Bone marrow (tissue), 2 donors: Measurements from ENCODE around the gene AGTRAP.

Source experiments
- DNase-seq, 2 donors: peaks; one replicate each; lab custom pipeline; 2025; lab: John Stamatoyannopoulos, UW

The AGTRAP gene

GRCh38 chr1:11735854-11736745 lies at the start of gene AGTRAP:
Gene AGTRAP (plus strand): TSS chr1:11736136. CDS start chr1:11736209, 73 bp downstream.
- peak; percentile 41 to 90 for DNase-seq

- no peak for DNase-seq
Measured at GRCh38 chr1:11688506-11688905, 47.4 kb upstream of the AGTRAP start.

- DNase-seq: no peak
Measured at GRCh38 chr1:11690397-11691301, 45.3 kb upstream of the AGTRAP start.

GRCh38 chr1:11691302-11691914 lies 44.5 kb upstream of the AGTRAP start, which contains the start of gene DRAXIN:
Gene DRAXIN (plus strand): TSS chr1:11691710. CDS start chr1:11706259, 14,549 bp downstream.
- no peak for DNase-seq

GRCh38 chr1:11691928-11692711 lies 43.8 kb upstream of the AGTRAP start:
- DNase-seq: no peak

- DNase-seq: peak; percentile 40 to 71
Measured at GRCh38 chr1:11693024-11693590, 42.8 kb upstream of the AGTRAP start.

GRCh38 chr1:11693917-11694316 lies 42.0 kb upstream of the AGTRAP start:
- no peak for DNase-seq

GRCh38 chr1:11695861-11696260 lies 40.1 kb upstream of the AGTRAP start:
- no peak for DNase-seq

GRCh38 chr1:11697188-11697892 lies 38.6 kb upstream of the AGTRAP start:
- no peak for DNase-seq

GRCh38 chr1:11697893-11698210 lies 38.1 kb upstream of the AGTRAP start:
- DNase-seq: no peak

- DNase-seq: no peak
Measured at GRCh38 chr1:11700601-11701467, 35.1 kb upstream of the AGTRAP start.

GRCh38 chr1:11701551-11701961 lies 34.4 kb upstream of the AGTRAP start:
- DNase-seq: no peak

GRCh38 chr1:11701981-11702803 lies 33.7 kb upstream of the AGTRAP start:
- DNase-seq: no peak

- no peak for DNase-seq
Measured at GRCh38 chr1:11703357-11704193, 32.4 kb upstream of the AGTRAP start.

- DNase-seq: no peak
Measured at GRCh38 chr1:11704194-11704529, 31.8 kb upstream of the AGTRAP start.

- DNase-seq: no peak
Measured at GRCh38 chr1:11704691-11705475, 31.1 kb upstream of the AGTRAP start.

- no peak for DNase-seq
Measured at GRCh38 chr1:11705596-11705995, 30.3 kb upstream of the AGTRAP start.
